ENCODE data around the gene SLC25A21.

Gene SLC25A21

GRCh38 chr14:36852981-36853691 is 319.3 kb downstream of the SLC25A21 start:
- H3K9ac ChIP-seq (ENCODE audit: low read length), result no peak overlapping the region
- H3K27me3 ChIP-seq (replicated peaks; ENCODE audit: insufficient read depth, low read length), result no peaks in the 10 kb centered on the region
- H3K4me3 ChIP-seq (ENCODE audit: low read length), result no peak overlapping the region
- no peaks in the 10 kb centered on the region for H3K36me3 ChIP-seq (replicated peaks; ENCODE audit: insufficient read depth, low read length)
- no peaks in the 10 kb centered on the region for H3F3A ChIP-seq (ENCODE audit: insufficient read depth, low read length)
- no peak overlapping the region for H2AFZ ChIP-seq (ENCODE audit: low read length)
- DNase-seq, result no peak
- H3K27ac ChIP-seq (ENCODE audit: low read length), result no peak overlapping the region
- H3K79me2 ChIP-seq (ENCODE audit: low read length), result no peaks in the 10 kb centered on the region
- H3K4me1 ChIP-seq (ENCODE audit: low read length), result no peaks in the 10 kb centered on the region
- no peak for TF ChIP-seq EZH2 (optimal IDR thresholded peaks at IDR 0.05; ENCODE audit: low read depth, low read length)
- no peak for TF ChIP-seq EZH2phosphoT487 (IDR thresholded peaks at IDR 0.05; ENCODE audit: low read length)
- TF ChIP-seq CTCF (IDR thresholded peaks at IDR 0.05; ENCODE audit: low read length), result no peak
- H3K9me3 ChIP-seq (replicated peaks; ENCODE audit: insufficient read depth, low read length), result no peaks in the 10 kb centered on the region
- no peak overlapping the region for H3K4me2 ChIP-seq (ENCODE audit: low read depth, low read length)
- no peaks in the 10 kb centered on the region for H3K9me2 ChIP-seq (replicated peaks; ENCODE audit: insufficient read depth, low read length)
- H4K20me1 ChIP-seq (ENCODE audit: insufficient read depth, low read length), result no peaks in the 10 kb centered on the region

GRCh38 chr14:36848213-36848612 is 324.2 kb downstream of the SLC25A21 start:
- H3K9ac ChIP-seq (ENCODE audit: low read length), result no peak overlapping the region
- H3K9me2 ChIP-seq (replicated peaks; ENCODE audit: insufficient read depth, low read length), result no peaks in the 10 kb centered on the region
- no peaks in the 10 kb centered on the region for H3K9me3 ChIP-seq (replicated peaks; ENCODE audit: insufficient read depth, low read length)
- no peaks in the 10 kb centered on the region for H3K4me1 ChIP-seq (ENCODE audit: low read length)
- no peaks in the 10 kb centered on the region for H3K36me3 ChIP-seq (replicated peaks; ENCODE audit: insufficient read depth, low read length)
- DNase-seq, result no peak
- no peaks in the 10 kb centered on the region for H4K20me1 ChIP-seq (ENCODE audit: insufficient read depth, low read length)
- H3K79me2 ChIP-seq (ENCODE audit: low read length), result no peaks in the 10 kb centered on the region
- TF ChIP-seq EZH2 (optimal IDR thresholded peaks at IDR 0.05; ENCODE audit: low read depth, low read length) (no peak), EZH2phosphoT487 (IDR thresholded peaks at IDR 0.05; ENCODE audit: low read length) (no peak), CTCF (IDR thresholded peaks at IDR 0.05; ENCODE audit: low read length) (no peak)
- H3K4me2 ChIP-seq (ENCODE audit: low read depth, low read length), result no peak overlapping the region
- no peaks in the 10 kb centered on the region for H3K27me3 ChIP-seq (replicated peaks; ENCODE audit: insufficient read depth, low read length)
- H2AFZ ChIP-seq (ENCODE audit: low read length), result no peak overlapping the region
- no peaks in the 10 kb centered on the region for H3F3A ChIP-seq (ENCODE audit: insufficient read depth, low read length)
- H3K27ac ChIP-seq (ENCODE audit: low read length), result no peak overlapping the region
- H3K4me3 ChIP-seq (ENCODE audit: low read length), result no peak overlapping the region

- Histone ChIP-seq H3K4me2 (ENCODE audit: low read depth, low read length) (no peak overlapping the region), H3K4me3 (ENCODE audit: low read length) (no peak overlapping the region), H3F3A (ENCODE audit: insufficient read depth, low read length) (no peaks in the 10 kb centered on the region), H4K20me1 (ENCODE audit: insufficient read depth, low read length) (no peaks in the 10 kb centered on the region), H3K4me1 (ENCODE audit: low read length) (no peaks in the 10 kb centered on the region), H3K9ac (ENCODE audit: low read length) (no peak overlapping the region), H3K36me3 (replicated peaks; ENCODE audit: insufficient read depth, low read length) (no peaks in the 10 kb centered on the region), H3K79me2 (ENCODE audit: low read length) (no peaks in the 10 kb centered on the region), H3K27ac (ENCODE audit: low read length) (no peak overlapping the region), H3K9me2 (replicated peaks; ENCODE audit: insufficient read depth, low read length) (no peaks in the 10 kb centered on the region), H2AFZ (ENCODE audit: low read length) (no peak overlapping the region), H3K9me3 (replicated peaks; ENCODE audit: insufficient read depth, low read length) (no peaks in the 10 kb centered on the region), H3K27me3 (replicated peaks; ENCODE audit: insufficient read depth, low read length) (no peaks in the 10 kb centered on the region)
- TF ChIP-seq EZH2phosphoT487 (IDR thresholded peaks at IDR 0.05; ENCODE audit: low read length), result no peak
- no peak for DNase-seq
Measured at GRCh38 chr14:36847366-36847765, 325.0 kb downstream of the SLC25A21 start.

GRCh38 chr14:36845356-36846012 is 326.9 kb downstream of the SLC25A21 start:
- Histone ChIP-seq H3F3A (ENCODE audit: insufficient read depth, low read length) (no peaks in the 10 kb centered on the region), H3K4me1 (ENCODE audit: low read length) (no peaks in the 10 kb centered on the region), H3K9me3 (replicated peaks; ENCODE audit: insufficient read depth, low read length) (no peaks in the 10 kb centered on the region), H3K9ac (ENCODE audit: low read length) (no peak overlapping the region), H3K79me2 (ENCODE audit: low read length) (no peaks in the 10 kb centered on the region), H3K36me3 (replicated peaks; ENCODE audit: insufficient read depth, low read length) (no peaks in the 10 kb centered on the region), H3K4me3 (ENCODE audit: low read length) (no peak overlapping the region), H4K20me1 (ENCODE audit: insufficient read depth, low read length) (no peaks in the 10 kb centered on the region), H3K27me3 (replicated peaks; ENCODE audit: insufficient read depth, low read length) (no peaks in the 10 kb centered on the region), H3K4me2 (ENCODE audit: low read depth, low read length) (no peak overlapping the region), H3K9me2 (replicated peaks; ENCODE audit: insufficient read depth, low read length) (no peaks in the 10 kb centered on the region), H2AFZ (ENCODE audit: low read length) (no peak overlapping the region), H3K27ac (ENCODE audit: low read length) (no peak overlapping the region)
- no peak for DNase-seq
- TF ChIP-seq EZH2 (optimal IDR thresholded peaks at IDR 0.05; ENCODE audit: low read depth, low read length) (no peak), EZH2phosphoT487 (IDR thresholded peaks at IDR 0.05; ENCODE audit: low read length) (no peak), CTCF (IDR thresholded peaks at IDR 0.05; ENCODE audit: low read length) (no peak)

All from MM.1S (cell line).